ENCODE results near the gene MRPS2.

- TF ChIP-seq, protein P1, sequence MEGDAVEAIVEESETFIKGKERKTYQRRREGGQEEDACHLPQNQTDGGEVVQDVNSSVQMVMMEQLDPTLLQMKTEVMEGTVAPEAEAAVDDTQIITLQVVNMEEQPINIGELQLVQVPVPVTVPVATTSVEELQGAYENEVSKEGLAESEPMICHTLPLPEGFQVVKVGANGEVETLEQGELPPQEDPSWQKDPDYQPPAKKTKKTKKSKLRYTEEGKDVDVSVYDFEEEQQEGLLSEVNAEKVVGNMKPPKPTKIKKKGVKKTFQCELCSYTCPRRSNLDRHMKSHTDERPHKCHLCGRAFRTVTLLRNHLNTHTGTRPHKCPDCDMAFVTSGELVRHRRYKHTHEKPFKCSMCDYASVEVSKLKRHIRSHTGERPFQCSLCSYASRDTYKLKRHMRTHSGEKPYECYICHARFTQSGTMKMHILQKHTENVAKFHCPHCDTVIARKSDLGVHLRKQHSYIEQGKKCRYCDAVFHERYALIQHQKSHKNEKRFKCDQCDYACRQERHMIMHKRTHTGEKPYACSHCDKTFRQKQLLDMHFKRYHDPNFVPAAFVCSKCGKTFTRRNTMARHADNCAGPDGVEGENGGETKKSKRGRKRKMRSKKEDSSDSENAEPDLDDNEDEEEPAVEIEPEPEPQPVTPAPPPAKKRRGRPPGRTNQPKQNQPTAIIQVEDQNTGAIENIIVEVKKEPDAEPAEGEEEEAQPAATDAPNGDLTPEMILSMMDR (IDR thresholded peaks at IDR 0.05): no peak
- TF ChIP-seq POLR2A (IDR thresholded peaks at IDR 0.05): no peak
These were observed 33.2 kb downstream of the MRPS2 start for GRCh38 chr9:135533674-135534073.
